Measurements from ENCODE around the gene LTA. TPM values are rescaled to one million over a fixed set of nuclear protein-coding genes. Genes with fewer than 3 reads are reported as not detected.

The LTA gene
- total and polyA plus RNA-seq, 2 experiments from 2014 or later: not detected

DNA sequence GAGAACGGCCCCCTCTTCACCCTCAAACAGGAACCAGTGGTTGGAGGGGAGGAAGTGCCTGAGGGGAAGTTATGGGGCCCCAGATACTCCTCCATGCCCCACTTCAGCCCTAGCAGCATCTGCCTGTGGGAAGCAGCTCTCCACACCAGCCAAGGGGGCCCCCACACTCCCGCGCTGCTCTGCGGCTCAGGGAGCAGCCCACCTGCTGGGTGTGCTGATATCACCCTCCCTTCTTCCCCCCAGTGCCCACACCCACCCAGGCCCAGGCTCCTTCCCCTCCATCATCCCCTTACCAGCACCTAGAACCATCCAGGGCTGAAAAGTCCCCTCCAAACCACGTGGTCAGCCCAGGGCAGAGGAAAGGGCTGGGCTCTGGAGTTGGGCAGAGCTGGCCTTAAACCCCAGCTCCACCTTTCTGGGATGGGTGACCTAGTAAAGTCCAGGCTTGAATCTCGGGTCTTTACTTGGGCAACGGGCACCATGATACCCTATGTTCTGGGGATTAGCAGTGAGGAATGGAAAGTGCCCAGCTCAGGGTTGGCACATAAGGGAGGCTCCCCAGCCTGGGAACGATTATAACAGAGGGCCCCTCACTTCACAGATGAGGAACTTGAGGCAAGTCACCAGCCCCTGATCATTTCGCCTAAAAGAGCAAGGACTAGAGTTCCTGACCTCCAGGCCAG is 14.7 kb downstream of the LTA start (continued):
- TF ChIP-seq, protein P1, sequence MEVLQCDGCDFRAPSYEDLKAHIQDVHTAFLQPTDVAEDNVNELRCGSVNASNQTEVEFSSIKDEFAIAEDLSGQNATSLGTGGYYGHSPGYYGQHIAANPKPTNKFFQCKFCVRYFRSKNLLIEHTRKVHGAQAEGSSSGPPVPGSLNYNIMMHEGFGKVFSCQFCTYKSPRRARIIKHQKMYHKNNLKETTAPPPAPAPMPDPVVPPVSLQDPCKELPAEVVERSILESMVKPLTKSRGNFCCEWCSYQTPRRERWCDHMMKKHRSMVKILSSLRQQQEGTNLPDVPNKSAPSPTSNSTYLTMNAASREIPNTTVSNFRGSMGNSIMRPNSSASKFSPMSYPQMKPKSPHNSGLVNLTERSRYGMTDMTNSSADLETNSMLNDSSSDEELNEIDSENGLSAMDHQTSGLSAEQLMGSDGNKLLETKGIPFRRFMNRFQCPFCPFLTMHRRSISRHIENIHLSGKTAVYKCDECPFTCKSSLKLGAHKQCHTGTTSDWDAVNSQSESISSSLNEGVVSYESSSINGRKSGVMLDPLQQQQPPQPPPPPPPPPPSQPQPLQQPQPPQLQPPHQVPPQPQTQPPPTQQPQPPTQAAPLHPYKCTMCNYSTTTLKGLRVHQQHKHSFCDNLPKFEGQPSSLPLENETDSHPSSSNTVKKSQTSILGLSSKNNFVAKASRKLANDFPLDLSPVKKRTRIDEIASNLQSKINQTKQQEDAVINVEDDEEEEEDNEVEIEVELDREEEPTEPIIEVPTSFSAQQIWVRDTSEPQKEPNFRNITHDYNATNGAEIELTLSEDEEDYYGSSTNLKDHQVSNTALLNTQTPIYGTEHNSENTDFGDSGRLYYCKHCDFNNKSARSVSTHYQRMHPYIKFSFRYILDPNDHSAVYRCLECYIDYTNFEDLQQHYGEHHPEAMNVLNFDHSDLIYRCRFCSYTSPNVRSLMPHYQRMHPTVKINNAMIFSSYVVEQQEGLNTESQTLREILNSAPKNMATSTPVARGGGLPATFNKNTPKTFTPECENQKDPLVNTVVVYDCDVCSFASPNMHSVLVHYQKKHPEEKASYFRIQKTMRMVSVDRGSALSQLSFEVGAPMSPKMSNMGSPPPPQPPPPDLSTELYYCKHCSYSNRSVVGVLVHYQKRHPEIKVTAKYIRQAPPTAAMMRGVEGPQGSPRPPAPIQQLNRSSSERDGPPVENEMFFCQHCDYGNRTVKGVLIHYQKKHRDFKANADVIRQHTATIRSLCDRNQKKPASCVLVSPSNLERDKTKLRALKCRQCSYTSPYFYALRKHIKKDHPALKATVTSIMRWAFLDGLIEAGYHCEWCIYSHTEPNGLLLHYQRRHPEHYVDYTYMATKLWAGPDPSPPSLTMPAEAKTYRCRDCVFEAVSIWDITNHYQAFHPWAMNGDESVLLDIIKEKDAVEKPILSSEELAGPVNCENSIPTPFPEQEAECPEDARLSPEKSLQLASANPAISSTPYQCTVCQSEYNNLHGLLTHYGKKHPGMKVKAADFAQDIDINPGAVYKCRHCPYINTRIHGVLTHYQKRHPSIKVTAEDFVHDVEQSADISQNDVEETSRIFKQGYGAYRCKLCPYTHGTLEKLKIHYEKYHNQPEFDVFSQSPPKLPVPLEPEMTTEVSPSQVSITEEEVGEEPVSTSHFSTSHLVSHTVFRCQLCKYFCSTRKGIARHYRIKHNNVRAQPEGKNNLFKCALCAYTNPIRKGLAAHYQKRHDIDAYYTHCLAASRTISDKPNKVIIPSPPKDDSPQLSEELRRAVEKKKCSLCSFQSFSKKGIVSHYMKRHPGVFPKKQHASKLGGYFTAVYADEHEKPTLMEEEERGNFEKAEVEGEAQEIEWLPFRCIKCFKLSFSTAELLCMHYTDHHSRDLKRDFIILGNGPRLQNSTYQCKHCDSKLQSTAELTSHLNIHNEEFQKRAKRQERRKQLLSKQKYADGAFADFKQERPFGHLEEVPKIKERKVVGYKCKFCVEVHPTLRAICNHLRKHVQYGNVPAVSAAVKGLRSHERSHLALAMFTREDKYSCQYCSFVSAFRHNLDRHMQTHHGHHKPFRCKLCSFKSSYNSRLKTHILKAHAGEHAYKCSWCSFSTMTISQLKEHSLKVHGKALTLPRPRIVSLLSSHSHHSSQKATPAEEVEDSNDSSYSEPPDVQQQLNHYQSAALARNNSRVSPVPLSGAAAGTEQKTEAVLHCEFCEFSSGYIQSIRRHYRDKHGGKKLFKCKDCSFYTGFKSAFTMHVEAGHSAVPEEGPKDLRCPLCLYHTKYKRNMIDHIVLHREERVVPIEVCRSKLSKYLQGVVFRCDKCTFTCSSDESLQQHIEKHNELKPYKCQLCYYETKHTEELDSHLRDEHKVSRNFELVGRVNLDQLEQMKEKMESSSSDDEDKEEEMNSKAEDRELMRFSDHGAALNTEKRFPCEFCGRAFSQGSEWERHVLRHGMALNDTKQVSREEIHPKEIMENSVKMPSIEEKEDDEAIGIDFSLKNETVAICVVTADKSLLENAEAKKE (CRISPR knock-in tag; IDR thresholded peaks at IDR 0.05): no peak
- TF ChIP-seq STAT1 (IDR thresholded peaks at IDR 0.05; ENCODE audit: unreplicated experiment) (no peak), EZH2 (IDR thresholded peaks at IDR 0.05; ENCODE audit: low read depth, unreplicated experiment) (no peak), POLR2AphosphoS5 (IDR thresholded peaks at IDR 0.05; ENCODE audit: low read depth) (no peak), ZNF114 (CRISPR knock-in tag; IDR thresholded peaks at IDR 0.05) (no peak)

DNA sequence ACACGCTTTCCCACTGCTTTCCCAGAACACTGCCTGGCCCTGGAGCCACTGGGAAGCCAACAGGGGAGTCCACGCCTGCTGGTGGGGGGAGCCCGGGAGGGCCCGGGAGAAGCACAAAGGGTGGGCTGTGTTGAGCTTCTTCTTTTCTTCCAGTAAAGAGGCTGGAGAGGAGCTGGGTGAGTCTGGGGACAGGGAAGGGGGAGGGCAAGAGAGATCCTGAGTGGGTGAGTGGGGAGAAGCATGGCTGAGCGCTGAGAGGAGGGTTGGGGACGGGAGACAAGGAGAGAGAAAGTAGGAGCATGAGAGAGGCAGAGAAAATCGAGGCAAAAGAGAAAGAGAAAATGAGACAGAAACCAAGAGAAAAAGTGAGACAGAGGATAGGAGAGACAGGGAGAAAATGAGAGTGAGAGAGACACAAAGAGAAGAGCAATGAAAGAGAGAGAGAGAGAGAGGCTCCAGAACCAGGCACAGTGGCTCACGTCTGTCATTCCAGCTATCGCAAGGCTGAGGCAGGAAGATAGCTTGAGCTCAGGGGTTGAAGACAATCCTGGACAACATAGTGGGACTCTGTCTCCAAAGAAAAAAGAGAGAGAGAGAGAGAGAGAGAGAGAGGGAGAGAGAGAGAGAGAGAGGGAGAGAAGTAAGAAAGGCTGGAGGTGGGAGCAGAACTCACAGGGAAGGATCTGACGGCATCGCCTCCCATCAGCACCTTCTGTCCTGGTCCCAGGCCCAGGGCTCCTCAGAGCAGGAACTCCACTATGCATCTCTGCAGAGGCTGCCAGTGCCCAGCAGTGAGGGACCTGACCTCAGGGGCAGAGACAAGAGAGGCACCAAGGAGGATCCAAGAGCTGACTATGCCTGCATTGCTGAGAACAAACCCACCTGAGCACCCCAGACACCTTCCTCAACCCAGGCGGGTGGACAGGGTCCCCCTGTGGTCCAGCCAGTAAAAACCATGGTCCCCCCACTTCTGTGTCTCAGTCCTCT is 16.0 kb downstream of the LTA start:
- peaks cover 12% of the 10 kb centered on the region for H3K27me3 Mint-ChIP-seq (ENCODE audit: insufficient read depth, low read depth, poor library complexity)
- no peaks in the 10 kb centered on the region for H3F3A ChIP-seq (replicated peaks; ENCODE audit: low read depth)
- no peak overlapping the region; the same call in 2 of the 3 replicates for H3K4me3 Mint-ChIP-seq
- H3K27me3 ChIP-seq (ENCODE audit: insufficient read depth): no peaks in the 10 kb centered on the region
- H3K4me1 Mint-ChIP-seq: peaks cover 6% of the 10 kb centered on the region; the same call in 2 of the 3 replicates
- H3K79me2 ChIP-seq (replicated peaks; ENCODE audit: insufficient read depth): no peaks in the 10 kb centered on the region
- no peak overlapping the region for H3K4me2 ChIP-seq
- H3K27ac Mint-ChIP-seq: no peak overlapping the region
- DNase-seq (ENCODE audit: low spot score) (no peak), ATAC-seq (no peak; the same call in 2 of the 3 replicates)
- no peaks in the 10 kb centered on the region for H3K4me1 ChIP-seq (ENCODE audit: insufficient read depth)
- H3K36me3 ChIP-seq (ENCODE audit: insufficient read depth): no peaks in the 10 kb centered on the region
- no peaks in the 10 kb centered on the region for H4K20me1 ChIP-seq (replicated peaks; ENCODE audit: insufficient read depth)
- H3K4me3 ChIP-seq: no peak overlapping the region
- H3K9me2 ChIP-seq (ENCODE audit: insufficient read depth): no peaks in the 10 kb centered on the region
- H2AFZ ChIP-seq: 0 out of 2 replicates have a peak overlapping the region, but pooled peaks have one; percentile 10
- no peak overlapping the region for H3K27ac ChIP-seq (ENCODE audit: low read depth)
- no peaks in the 10 kb centered on the region; the same call in 2 of the 3 replicates for H3K36me3 Mint-ChIP-seq (ENCODE audit: low read depth)
- no peaks in the 10 kb centered on the region for H3K9me3 Mint-ChIP-seq
- TF ChIP-seq NANOG (IDR thresholded peaks at IDR 0.05; ENCODE audit: borderline replicate concordance): no peak
- no peak for TF ChIP-seq EZH2 (IDR thresholded peaks at IDR 0.05; ENCODE audit: low read depth, unreplicated experiment)
- no peak for TF ChIP-seq STAT1 (IDR thresholded peaks at IDR 0.05; ENCODE audit: unreplicated experiment)
- TF ChIP-seq ETS1 (IDR thresholded peaks at IDR 0.05): no peak

Measured in GM23338 (cell line).